GM19099 (cell line): ENCODE results near the gene IDNK.

Experiments
- POLR2A ChIP-seq: IDR thresholded peaks from 3 replicates; pipeline ENCODE4 v1.6.1; 2011; ENCODE audit warnings: low read depth; ENCODE audit not compliant: insufficient read length; ENCODE audit errors: extremely low read depth

Gene IDNK

DNA sequence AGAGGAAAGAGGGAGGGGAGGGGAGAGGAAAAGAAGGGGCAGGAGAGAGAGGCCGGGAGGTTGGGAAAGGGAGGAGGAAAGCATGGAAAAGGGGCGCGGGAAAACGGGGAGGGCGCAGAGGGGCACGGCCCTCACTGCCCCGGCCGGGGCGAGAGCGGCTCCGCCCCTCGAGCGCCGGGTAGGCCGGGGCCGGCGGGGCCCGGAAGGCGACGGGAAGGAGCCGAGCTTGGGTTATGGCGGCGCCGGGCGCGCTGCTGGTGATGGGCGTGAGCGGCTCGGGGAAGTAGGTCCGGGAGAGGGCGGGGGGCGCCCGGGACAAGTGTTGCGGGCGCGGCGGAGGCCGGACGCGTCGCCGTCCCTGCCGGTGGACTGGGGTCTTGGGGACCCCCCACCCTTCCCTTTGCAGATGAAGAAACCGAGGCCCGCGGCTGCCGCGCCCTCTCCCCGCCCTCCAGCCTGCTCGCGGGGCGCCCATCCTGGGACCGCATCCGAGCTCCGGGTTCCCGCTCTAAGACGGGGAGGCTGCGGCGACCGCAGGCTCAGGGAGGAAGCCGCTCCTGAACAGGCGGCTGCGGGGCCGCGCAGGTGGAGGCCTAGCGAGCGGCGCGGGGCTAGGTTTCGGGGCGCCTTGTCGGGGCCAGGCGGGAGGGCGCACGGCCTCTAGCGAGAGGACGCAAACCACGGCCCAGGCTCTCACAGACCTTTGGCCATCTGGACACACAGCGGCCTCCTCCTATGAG lies at the start of gene IDNK:
TSS of gene IDNK (plus strand) at position 205 of the 740 bp plus-strand sequence. CDS start at position 234, 29 bp downstream.
- peak; percentile 76 for TF ChIP-seq POLR2A

DNA sequence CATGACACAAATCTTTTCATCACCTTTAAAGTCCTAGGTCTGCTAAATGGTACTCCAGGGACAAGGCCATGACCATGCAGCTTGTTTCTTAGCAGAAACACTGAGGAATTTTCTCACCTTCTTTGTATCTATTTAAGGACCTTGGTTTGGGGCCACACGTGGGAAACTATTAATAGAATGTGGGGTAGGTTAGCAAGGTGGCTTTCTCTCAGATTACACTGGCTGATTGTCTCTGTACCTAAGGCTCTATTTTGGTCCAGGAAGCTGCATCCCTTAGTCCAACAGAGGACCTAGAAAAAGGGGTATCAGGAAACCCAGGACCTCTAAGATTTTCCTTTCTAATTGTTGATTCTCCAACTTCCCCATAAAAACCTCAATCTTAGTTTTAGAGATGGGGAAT lies 48.5 kb upstream of the IDNK start:
- TF ChIP-seq POLR2A = no peak

DNA sequence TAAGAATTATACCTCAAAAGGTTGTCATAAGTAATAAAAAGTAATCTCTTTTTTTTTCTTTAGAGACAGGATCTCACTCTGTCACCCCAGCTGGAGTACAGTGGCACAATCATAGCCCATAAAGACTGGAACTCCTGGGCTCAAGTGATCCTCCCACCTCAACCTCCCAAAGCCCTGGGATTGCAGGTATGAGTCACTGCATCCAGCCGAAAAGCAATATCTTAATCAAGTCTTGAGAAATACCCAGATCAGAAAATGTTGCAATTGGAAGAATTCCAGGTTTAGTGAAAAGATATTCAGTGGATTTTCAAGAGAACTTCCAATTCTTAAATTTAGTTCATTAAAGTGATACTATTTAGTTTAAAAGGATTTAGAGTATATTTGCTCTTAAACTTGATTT lies 40.9 kb upstream of the IDNK start:
- no peak for TF ChIP-seq POLR2A

DNA sequence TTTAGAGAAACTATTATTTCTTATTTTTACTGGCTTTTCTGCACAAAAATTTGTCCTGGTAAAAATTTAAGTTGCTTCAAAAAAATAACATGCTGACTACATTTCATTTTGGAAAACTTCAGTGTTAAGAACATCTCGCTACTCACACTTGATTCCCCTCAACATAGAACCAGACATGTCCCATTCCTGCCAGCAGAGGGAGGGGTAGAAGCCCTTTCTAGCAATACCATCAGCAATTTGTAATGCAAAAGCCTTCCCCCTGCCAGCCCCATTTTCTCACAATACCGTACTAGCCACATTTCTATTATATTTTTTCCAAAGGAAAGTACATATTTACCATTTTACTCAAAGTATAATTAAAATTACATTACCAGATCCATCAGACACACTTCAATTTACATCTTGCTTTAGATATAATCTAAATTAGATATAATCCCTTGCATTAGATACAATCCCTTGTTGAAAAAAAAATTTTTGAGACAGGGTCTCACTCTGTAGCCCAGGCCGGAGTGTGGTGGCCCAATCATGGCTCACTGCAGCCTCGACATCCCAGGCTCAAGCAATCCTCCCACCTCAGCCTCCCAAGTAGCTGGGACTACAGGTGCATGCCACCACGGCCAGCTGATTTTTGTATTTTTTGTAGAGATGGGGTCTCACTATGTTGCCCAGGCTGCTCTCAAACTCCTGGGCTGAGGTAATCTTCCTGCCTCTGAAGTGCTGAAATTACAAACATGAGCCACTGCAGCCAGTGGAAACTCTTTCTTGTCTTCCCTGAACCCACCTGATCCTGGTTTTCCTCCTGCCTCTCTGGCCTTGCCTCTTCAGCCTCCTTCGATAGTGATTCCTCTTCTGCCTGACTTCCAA lies 39.6 kb upstream of the IDNK start:
- TF ChIP-seq POLR2A = no peak

DNA sequence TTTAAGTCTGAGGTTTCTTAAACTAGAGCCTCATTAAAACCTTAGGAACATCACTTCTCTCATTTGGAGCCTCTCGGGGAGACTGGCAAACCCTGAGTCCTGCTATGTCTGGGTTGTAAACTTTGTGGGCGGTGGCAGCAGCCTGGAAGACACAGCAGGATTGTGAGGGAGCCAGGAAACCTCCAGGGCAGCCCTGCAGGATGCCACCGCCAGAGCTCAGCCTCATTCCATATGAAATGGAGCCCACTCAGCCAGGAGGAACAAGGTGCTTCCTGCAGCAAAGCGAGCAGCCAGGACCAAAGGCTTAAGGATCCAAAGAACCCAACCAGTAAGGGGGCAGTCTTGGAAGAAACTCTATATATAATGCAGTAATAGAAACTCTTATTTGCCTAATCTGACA lies 37.9 kb upstream of the IDNK start:
- TF ChIP-seq POLR2A = no peak

DNA sequence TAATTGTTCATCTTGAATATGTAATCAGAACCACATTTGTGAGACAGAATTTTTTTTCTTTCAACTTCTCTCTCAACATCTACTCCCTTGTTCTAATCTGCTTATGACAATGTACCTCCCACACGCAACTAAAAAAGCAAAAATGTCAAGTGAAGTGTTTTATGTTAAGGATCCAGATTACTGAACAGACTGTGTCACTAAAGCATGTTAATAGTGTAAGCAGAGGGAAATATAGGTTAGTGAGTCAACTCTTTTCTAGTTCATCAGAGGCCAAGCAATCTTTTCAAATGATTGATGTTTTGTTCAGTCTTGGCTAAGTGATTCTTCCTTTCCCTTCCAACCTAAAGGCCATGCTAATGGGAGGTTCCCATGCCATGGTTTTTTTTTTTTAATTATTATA lies 34.7 kb upstream of the IDNK start:
- TF ChIP-seq POLR2A = no peak

DNA sequence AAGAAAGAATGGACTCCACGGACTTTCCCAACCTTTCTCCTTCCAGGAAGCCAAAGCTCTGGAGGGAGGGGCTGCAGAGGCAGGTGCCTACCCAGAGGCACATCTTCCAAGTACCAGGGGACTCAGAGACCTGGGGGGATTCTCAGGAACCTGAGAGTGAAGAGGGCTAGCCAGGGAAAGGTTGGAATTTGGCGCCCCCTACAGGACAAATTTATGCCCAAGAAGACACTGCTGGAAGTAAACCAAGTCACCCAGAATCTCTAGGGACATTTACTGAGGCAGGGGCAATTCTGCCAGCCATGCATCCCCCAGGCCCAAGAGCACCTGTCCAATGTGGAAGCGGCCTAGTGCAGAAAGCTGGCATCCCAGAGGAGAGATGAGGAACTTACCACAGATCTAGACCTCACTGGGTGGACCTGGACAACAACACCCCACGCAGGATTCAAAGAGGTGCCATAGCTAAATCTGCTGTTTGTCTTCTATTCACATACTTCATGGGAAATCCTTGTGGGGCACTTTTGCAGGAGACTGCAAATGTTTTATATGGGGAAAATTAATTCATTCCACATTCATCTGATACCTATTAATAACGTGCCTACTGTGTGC lies 25.9 kb upstream of the IDNK start:
- no peak for TF ChIP-seq POLR2A

DNA sequence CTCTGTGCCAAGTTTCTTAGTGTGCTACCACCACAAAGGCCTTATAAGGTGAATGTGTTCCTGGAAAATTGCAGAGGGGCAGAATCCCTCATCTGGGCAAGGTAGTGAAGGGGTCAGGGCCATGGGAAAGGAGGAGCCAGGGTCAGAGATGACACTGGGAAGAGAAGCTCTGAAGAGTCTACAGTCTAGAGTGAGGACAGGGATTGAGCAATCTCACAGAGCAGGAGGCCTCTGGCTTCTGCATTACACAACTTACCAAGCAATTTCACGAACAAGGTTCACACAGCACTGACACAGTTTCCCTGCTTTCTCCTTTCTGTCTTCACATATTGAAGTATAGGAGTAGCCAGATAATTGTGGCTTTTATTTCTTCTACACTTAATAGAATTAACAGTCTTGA lies 24.5 kb upstream of the IDNK start:
- TF ChIP-seq POLR2A = no peak

DNA sequence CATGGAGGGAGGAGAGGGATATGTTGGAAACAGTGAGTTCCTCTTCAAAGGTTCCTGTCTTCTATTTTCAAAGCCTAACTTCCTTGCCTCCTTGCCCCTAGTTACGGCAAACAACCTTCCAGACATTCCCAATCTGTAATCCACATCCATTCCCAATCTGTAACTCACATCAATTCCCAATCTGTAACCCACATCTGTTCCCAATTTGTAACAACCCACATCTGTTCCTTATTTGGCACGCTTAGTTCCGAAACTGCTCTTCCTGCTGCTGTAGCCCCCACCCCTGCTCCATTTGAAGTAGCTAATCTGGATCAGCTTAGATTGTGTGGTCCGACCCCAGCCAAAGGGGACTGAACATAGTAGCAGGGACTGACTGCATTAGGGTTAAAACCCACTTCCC lies 23.9 kb upstream of the IDNK start:
- no peak for TF ChIP-seq POLR2A

DNA sequence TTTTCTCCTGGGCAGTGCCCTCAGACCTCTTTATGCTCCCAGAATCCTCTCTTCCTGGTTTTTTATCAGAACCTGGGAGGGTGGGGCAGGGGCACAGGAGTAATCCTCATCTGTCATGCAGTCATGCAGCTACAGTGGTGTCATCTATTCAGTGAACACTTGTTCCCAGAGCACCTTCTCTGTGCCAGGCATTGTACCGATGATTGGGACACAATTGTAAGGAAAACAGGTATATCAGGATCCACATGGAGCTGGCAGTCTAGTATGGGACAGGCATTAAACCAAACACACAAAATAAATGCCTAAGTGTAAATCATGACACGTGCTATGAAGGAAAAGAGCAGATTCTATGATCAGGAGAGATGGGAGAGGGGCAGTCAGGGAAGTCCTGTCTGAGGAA lies 21.5 kb upstream of the IDNK start:
- no peak for TF ChIP-seq POLR2A

DNA sequence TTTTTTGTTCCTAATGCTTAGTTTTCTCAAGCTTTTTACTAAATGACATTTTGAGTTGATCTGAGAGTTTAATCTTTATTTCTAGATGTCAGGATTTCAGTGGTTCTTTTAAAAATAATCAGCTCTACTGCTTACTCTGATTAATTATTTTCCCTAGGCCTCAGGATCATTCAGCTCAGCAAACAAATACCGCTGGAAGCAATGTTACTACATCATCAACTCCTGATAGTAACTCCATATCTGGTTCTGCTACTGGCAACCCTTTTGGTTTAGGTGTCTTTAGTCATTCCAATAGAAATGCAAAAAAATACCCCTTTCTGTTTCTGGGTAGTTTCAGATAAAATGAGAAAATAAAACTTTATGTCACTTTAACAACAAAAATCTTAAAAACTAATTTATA lies 5.6 kb upstream of the IDNK start:
- no peak for TF ChIP-seq POLR2A

DNA sequence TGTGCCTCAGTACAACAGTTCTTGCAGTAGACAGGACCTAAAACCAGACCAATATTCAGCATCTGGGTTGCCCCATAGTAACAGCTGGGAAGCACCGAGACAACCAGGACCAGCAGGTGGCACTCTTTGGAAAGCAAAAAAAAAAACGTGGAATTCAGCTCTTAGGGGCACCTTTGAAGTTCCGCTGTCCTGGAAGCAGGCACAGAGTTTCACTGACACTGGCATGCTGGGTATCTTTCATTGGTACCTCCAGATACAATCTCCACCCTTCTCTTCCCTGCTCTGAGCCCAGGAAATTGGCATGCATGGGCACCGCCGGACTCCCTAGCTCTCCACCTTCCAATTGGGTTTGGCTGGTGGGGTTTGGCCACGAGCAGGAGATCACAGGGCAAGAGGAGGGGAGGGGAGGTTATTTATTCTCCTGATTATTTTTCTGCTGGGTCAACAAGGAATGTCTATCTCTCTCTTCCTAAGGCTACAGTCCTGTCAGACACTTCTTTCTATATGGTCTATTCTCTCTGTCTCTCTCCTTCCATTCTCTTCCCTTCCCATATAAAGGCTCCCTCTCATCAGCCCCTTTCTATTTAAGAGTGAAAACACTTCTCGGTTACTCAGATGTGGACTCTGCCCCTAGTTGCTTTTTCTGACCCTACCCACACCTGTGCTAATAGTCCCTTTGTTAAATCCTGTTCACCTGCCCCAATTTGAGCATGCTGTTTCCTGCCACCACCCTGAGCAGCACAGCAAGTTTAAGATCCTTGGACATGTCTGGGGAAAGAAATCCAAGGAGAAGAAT lies 1.9 kb upstream of the IDNK start:
- no peak for TF ChIP-seq POLR2A

DNA sequence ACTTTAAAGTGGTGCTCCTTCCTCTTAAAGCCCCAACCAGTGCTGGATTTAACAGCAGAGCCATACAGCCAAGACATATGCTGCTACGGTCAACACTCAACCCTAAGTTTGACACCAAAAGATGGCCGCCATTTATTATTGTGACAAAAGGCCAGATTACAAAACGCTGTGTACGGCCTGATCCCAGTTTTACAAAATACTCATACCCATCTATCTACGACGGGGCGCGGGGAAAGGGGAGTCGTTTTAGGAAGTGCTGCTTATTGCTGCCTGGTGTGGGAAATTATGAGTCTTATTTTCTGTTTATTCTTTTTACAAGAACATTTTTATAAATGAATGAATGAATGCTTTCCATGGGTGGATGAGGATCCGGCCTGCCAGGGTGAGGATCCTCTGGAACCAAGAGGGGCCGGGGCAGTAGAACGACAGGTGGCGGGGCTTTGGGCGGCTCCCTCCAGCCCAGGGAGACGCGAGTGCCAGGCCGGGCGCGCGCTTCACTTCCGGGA lies 457 bp upstream of the IDNK start:
- TF ChIP-seq POLR2A = no peak

DNA sequence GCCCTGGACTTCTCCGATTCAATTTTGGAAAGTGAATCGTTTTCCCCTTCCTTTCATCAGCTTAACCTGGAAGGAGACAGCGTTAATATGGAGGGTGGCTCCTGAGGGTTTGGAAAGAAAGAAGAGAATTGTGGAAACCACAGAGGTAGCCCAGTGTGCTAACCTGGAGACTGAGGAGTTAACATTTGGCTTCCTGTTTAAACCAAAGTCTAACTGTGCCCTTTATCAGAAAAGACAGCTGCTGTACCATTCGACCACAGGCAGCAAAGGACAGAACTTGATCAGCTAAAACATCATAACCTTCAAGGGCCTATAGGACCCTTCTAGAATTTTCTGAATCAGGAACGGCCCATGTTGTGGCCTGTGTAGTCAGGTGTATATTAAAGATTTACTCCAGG lies 735 bp downstream of the IDNK start:
- no peak for TF ChIP-seq POLR2A

DNA sequence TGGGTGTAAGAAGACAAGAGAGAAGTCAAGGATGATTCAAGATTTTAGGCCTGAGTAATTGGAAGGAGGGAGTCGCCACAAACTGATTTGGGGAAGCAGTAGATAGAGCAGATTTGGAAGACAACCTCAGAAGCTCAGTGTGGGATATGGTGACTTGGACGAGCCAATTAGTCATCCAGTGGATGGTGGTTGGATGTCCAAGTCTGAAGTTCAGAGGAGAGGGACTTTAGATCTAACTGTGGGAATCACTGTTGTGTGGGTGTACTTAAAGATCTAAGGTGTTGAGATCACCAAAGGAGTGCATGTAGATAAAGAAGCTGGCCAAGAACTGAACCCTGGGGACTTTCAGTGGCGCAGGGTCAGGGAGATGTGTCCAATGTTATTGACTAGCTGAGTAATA lies 2.2 kb downstream of the IDNK start:
- TF ChIP-seq POLR2A = no peak
